Neutrophil (primary cell): Measurements from ENCODE around the gene HSPG2.
"Not testable (repeated sequence)": the region's sequence is repeated elsewhere in the genome, so short reads cannot be mapped to it uniquely, and the experiment has no call there.

Experiments
- H3K27ac ChIP-seq: fragments of 200-600 bp; sonication (generic); 2 replicates; pipeline ENCODE4 v1.5.1; 2016; ENCODE audit warnings: mild to moderate bottlenecking, moderate library complexity
- H3K27me3 ChIP-seq: fragments of 200-600 bp; sonication (generic); 2 replicates; pipeline ENCODE4 v1.6.0; 2016; ENCODE audit warnings: mild to moderate bottlenecking
- H3K36me3 ChIP-seq: fragments of 200-600 bp; sonication (generic); 2 replicates; pipeline ENCODE4 v1.5.1; 2017
- H3K4me1 ChIP-seq, 2 experiments: fragments of 200-600 bp in 1 of 2; sonication (generic) in 1 of 2; 1 replicate in 1 of 2; 2 replicates in 1 of 2; pipeline versions ENCODE4 v1.5.1 to v1.6.1; 2013 to 2016; ENCODE audit warnings: low read depth in 1 of 2, low read length in 1 of 2, mild to moderate bottlenecking in 1 of 2, moderate library complexity in 1 of 2; ENCODE audit not compliant: control insufficient read depth in 1 of 2, insufficient read depth in 1 of 2
- H3K4me3 ChIP-seq, 2 experiments: fragments of 200-600 bp in 1 of 2; sonication (generic) in 1 of 2; 1 replicate in 1 of 2; 2 replicates in 1 of 2; pipeline ENCODE4 v1.5.1; 2013 to 2016; ENCODE audit warnings: low read depth in 1 of 2, low read length in 1 of 2, mild to moderate bottlenecking in 1 of 2, moderate library complexity in 1 of 2
- H3K9me3 ChIP-seq: fragments of 200-600 bp; sonication (generic); 2 replicates; pipeline ENCODE4 v1.5.1; 2016
- CTCF ChIP-seq: fragments of 200-600 bp; sonication (generic); IDR thresholded peaks from 2 replicates; pipeline ENCODE4 v1.5.1; 2016; ENCODE audit warnings: antibody characterized with exemption

Gene HSPG2

GRCh38 chr1:21779613-21780521 lies 157.2 kb downstream of the HSPG2 start:
- Histone ChIP-seq H3K4me1 (peaks cover 46 to 50% of the 10 kb centered on the region in 2 experiments), H3K27ac (peak overlapping the region; percentile 24), H3K4me3 (no peak overlapping the region), H3K27me3 (no peaks in the 10 kb centered on the region), H3K36me3 (no peaks in the 10 kb centered on the region), H3K9me3 (no peaks in the 10 kb centered on the region)
- no peak for TF ChIP-seq CTCF

GRCh38 chr1:21778405-21778727 lies 158.7 kb downstream of the HSPG2 start:
- no peaks in the 10 kb centered on the region for H3K27me3 ChIP-seq
- no peak for TF ChIP-seq CTCF
- H3K4me1 ChIP-seq: peaks cover 48 to 56% of the 10 kb centered on the region in 2 experiments
- no peaks in the 10 kb centered on the region for H3K9me3 ChIP-seq
- H3K4me3 ChIP-seq: no peak overlapping the region
- H3K36me3 ChIP-seq: no peaks in the 10 kb centered on the region
- no peak overlapping the region for H3K27ac ChIP-seq

GRCh38 chr1:21776925-21777324 lies 160.2 kb downstream of the HSPG2 start:
- peaks cover 56 to 67% of the 10 kb centered on the region in 2 experiments for H3K4me1 ChIP-seq

GRCh38 chr1:21775985-21776562 lies 161.0 kb downstream of the HSPG2 start:
- Histone ChIP-seq H3K36me3 (no peaks in the 10 kb centered on the region), H3K4me1 (peaks cover 56 to 67% of the 10 kb centered on the region in 2 experiments), H3K4me3 (no peak overlapping the region), H3K27me3 (no peaks in the 10 kb centered on the region), H3K27ac (peak overlapping the region; percentile 59), H3K9me3 (no peaks in the 10 kb centered on the region)
- no peak for TF ChIP-seq CTCF

More at GRCh38 chr1:21776925-21777324, 160.2 kb downstream of the HSPG2 start:
- H3K9me3 ChIP-seq, H3K4me3 ChIP-seq, H3K27me3 ChIP-seq, H3K36me3 ChIP-seq, H3K27ac ChIP-seq: not testable (repeated sequence)

GRCh38 chr1:21775550-21775914 lies 161.6 kb downstream of the HSPG2 start:
- H3K27me3 ChIP-seq: no peaks in the 10 kb centered on the region
- peak overlapping the region; percentile 59 for H3K27ac ChIP-seq
- no peaks in the 10 kb centered on the region for H3K36me3 ChIP-seq
- no peak overlapping the region for H3K4me3 ChIP-seq
- H3K4me1 ChIP-seq: peaks cover 59 to 67% of the 10 kb centered on the region in 2 experiments
- no peaks in the 10 kb centered on the region for H3K9me3 ChIP-seq
- TF ChIP-seq CTCF: no peak
